DOHH2 (cell line): ENCODE data around the gene IARS2.

ENCODE experiments used
- CTCF ChIP-seq: fragments of 200-600 bp; sonication (generic); IDR thresholded peaks from one replicate; pipeline ENCODE4 v1.5.1; 2014; ENCODE audit warnings: antibody characterized with exemption, mild to moderate bottlenecking, low read depth, low read length; ENCODE audit not compliant: poor library complexity, severe bottlenecking
- EZH2phosphoT487 ChIP-seq: fragments of 200-600 bp; sonication (generic); IDR thresholded peaks from 2 replicates; pipeline ENCODE4 v1.6.1; 2017; ENCODE audit warnings: borderline replicate concordance, mild to moderate bottlenecking, antibody characterized with exemption, low read length, moderate library complexity, mixed read lengths

GRCh38 chr1:220121791-220122530 lies 28.0 kb downstream of the IARS2 start:
- TF ChIP-seq CTCF (no peak), EZH2phosphoT487 (no peak)
